Nephron (organoid): ENCODE measurements around the gene SOX8.

ENCODE experiments used
- H3K27ac Mint-ChIP-seq, 3 experiments: 2 replicates each; pipeline ENCODE4 v1.8.0; 2020; ENCODE audit warnings: mixed read lengths in 3 of 3, mild to moderate bottlenecking in 2 of 3, moderate library complexity in 1 of 3
- H3K27me3 Mint-ChIP-seq: 2 replicates; pipeline ENCODE4 v1.8.0; 2021; ENCODE audit warnings: low read depth, mild to moderate bottlenecking, moderate library complexity, mixed read lengths
- H3K36me3 Mint-ChIP-seq: 2 replicates; pipeline ENCODE4 v1.8.0; 2020; ENCODE audit warnings: low read depth, mixed read lengths
- H3K4me1 Mint-ChIP-seq: 2 replicates; pipeline ENCODE4 v1.8.0; 2020; ENCODE audit warnings: mixed read lengths
- H3K4me3 Mint-ChIP-seq, 3 experiments: 2 replicates each; pipeline ENCODE4 v1.8.0; 2020; ENCODE audit warnings: mild to moderate bottlenecking in 3 of 3, mixed read lengths in 3 of 3, moderate library complexity in 2 of 3
- H3K9me3 Mint-ChIP-seq: 2 replicates; pipeline ENCODE4 v1.8.0; 2020; ENCODE audit warnings: mixed read lengths
- CTCF ChIP-seq, 3 experiments: fragments of 200-600 bp; sonication (generic); IDR thresholded peaks; one replicate each; pipeline ENCODE4 v1.5.0; 2021; ENCODE audit warnings: antibody characterized with exemption in 3 of 3; ENCODE audit not compliant: unreplicated experiment in 3 of 3

Gene SOX8

GRCh38 chr16:937723-938122 is 43.8 kb upstream of the SOX8 start:
- Mint-ChIP-seq H3K27ac (no peak overlapping the region), H3K27me3 (peaks cover 4% of the 10 kb centered on the region), H3K9me3 (peaks cover 33% of the 10 kb centered on the region), H3K4me1 (no peaks in the 10 kb centered on the region), H3K4me3 (no peak overlapping the region), H3K36me3 (peaks cover 57% of the 10 kb centered on the region)
- TF ChIP-seq CTCF (IDR thresholded peaks at IDR 0.05; ENCODE audit: unreplicated experiment in 3 of 3) = no peak

GRCh38 chr16:938136-938535 is 43.4 kb upstream of the SOX8 start:
- no peak overlapping the region for H3K4me3 Mint-ChIP-seq
- H3K36me3 Mint-ChIP-seq = peaks cover 55% of the 10 kb centered on the region
- peaks cover 35% of the 10 kb centered on the region for H3K9me3 Mint-ChIP-seq
- H3K27ac Mint-ChIP-seq = no peak overlapping the region
- peaks cover 4% of the 10 kb centered on the region for H3K27me3 Mint-ChIP-seq
- no peak for TF ChIP-seq CTCF (IDR thresholded peaks at IDR 0.05; ENCODE audit: unreplicated experiment in 3 of 3)
- no peaks in the 10 kb centered on the region for H3K4me1 Mint-ChIP-seq

- TF ChIP-seq CTCF (IDR thresholded peaks at IDR 0.05; ENCODE audit: unreplicated experiment in 3 of 3) = no peak
- no peaks in the 10 kb centered on the region for H3K4me1 Mint-ChIP-seq
- H3K36me3 Mint-ChIP-seq = peaks cover 55% of the 10 kb centered on the region
Observed at GRCh38 chr16:938752-939151, 42.8 kb upstream of the SOX8 start.

GRCh38 chr16:939311-939710 is 42.3 kb upstream of the SOX8 start:
- Mint-ChIP-seq H3K27me3 (peaks cover 4% of the 10 kb centered on the region), H3K9me3 (peaks cover 43% of the 10 kb centered on the region), H3K27ac (no peak overlapping the region), H3K4me1 (no peaks in the 10 kb centered on the region), H3K4me3 (no peak overlapping the region), H3K36me3 (peaks cover 56% of the 10 kb centered on the region)
- TF ChIP-seq CTCF (IDR thresholded peaks at IDR 0.05; ENCODE audit: unreplicated experiment in 3 of 3) = no peak

More at GRCh38 chr16:938752-939151, 42.8 kb upstream of the SOX8 start:
- no peak overlapping the region for H3K4me3 Mint-ChIP-seq
- H3K27me3 Mint-ChIP-seq = peaks cover 4% of the 10 kb centered on the region
- H3K9me3 Mint-ChIP-seq = peaks cover 37% of the 10 kb centered on the region
- H3K27ac Mint-ChIP-seq = no peak overlapping the region

GRCh38 chr16:939941-940340 is 41.6 kb upstream of the SOX8 start:
- no peak for TF ChIP-seq CTCF (IDR thresholded peaks at IDR 0.05; ENCODE audit: unreplicated experiment in 3 of 3)
- H3K4me1 Mint-ChIP-seq = no peaks in the 10 kb centered on the region
- H3K36me3 Mint-ChIP-seq = peaks cover 62% of the 10 kb centered on the region
- no peak overlapping the region for H3K4me3 Mint-ChIP-seq
- peaks cover 4% of the 10 kb centered on the region for H3K27me3 Mint-ChIP-seq
- no peak overlapping the region for H3K27ac Mint-ChIP-seq
- H3K9me3 Mint-ChIP-seq = peaks cover 48% of the 10 kb centered on the region

- peaks cover 80% of the 10 kb centered on the region for H3K36me3 Mint-ChIP-seq
Observed at GRCh38 chr16:942436-943060, 39.0 kb upstream of the SOX8 start.

More at GRCh38 chr16:942436-943060, 39.0 kb upstream of the SOX8 start:
- H3K27ac Mint-ChIP-seq = no peak overlapping the region
- peaks cover 51% of the 10 kb centered on the region for H3K9me3 Mint-ChIP-seq
- H3K27me3 Mint-ChIP-seq = peaks cover 4% of the 10 kb centered on the region
- TF ChIP-seq CTCF (IDR thresholded peaks at IDR 0.05; ENCODE audit: unreplicated experiment in 3 of 3) = no peak
- peaks cover 9% of the 10 kb centered on the region for H3K4me1 Mint-ChIP-seq
- no peak overlapping the region for H3K4me3 Mint-ChIP-seq
